SIG-M5 treated with dmso at 0.1 percent for 504 hours (cell line): Measurements from ENCODE around the gene IPO13.

Experiments
- DNase-seq: peaks from one replicate; lab custom pipeline; 2025; ENCODE audit not compliant: unreplicated experiment; lab: John Stamatoyannopoulos, UW

IPO13 gene

DNA sequence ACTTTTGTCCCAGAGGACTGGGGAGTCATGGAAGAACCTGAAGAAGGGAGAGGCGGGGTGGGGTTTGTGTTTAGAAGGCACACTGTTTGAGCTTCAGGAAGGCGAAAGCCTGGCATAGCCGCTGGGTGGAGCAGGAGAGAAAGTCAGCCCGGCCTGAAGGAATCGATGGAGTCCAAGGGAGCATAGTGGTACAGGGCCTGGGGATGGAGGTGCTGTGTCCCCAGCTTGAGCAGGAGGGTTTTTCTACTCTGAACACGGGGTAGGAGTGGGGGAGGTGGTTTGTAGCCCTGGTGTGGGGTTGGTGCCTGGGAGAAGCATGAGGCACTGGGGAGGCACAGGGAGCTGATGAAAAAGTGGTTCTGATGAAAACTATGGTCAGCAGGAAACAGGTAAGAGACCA lies 40.0 kb downstream of the IPO13 start:
- no peak for DNase-seq

DNA sequence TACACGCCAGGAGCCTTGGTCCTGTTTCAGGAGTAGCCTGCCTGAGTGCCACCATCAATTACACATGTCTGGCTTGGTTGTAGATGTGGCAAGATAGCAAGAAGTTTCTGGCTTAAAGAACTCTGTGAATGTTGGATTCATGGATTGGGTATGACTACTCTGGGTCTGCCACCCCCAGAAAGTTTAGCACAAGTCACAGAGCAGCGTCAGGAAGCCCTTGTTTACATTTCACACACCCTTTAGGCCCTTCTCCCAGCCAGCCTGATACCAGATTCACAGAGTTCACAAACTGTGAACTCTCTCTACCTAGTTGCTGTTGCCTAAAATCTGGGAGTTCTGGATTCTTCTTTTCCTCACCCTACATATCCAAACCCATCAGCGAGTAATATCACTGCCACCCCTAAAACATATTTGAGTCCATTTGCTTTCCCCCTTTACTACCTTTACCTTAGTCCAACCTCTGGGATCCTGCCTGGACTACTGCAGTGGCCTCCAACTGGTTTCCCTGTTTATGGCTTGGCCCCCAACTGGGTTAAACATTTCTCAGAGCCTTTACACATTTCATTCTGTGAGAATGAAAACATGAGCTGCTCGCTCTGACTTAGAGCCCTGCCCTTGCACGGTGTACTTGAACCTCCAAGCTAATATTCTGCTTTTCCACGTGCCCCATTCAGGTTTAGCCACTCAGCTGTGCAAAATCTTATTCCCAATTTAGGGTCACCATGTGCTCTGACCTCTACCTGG lies 40.6 kb downstream of the IPO13 start:
- no peak for DNase-seq

DNA sequence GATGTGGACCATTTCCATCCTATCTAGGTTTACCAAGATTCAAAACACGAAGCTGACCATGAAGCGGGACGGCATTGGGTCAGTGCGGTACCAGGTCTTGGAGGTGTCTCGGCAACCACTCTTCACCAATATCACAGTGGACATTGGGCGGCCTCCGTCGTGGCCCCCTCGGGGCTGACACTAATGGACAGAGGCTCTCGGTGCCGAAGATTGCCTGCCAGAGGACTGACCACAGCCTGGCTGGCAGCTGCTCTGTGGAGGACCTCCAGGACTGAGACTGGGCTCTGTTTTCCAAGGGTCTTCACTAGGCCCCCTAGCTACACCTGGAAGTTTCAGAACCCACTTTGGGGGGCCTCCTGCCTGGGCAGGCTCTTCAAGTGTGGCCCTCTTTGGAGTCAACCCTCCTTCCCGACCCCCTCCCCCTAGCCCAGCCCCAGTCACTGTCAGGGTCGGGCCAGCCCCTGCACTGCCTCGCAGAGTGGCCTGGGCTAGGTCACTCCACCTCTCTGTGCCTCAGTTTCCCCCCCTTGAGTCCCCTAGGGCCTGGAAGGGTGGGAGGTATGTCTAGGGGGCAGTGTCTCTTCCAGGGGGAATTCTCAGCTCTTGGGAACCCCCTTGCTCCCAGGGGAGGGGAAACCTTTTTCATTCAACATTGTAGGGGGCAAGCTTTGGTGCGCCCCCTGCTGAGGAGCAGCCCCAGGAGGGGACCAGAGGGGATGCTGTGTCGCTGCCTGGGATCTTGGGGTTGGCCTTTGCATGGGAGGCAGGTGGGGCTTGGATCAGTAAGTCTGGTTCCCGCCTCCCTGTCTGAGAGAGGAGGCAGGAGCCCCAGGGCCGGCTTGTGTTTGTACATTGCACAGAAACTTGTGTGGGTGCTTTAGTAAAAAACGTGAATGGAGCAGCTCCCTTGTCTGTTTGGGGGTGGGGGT lies 43.8 kb downstream of the IPO13 start:
- DNase-seq, result no peak

DNA sequence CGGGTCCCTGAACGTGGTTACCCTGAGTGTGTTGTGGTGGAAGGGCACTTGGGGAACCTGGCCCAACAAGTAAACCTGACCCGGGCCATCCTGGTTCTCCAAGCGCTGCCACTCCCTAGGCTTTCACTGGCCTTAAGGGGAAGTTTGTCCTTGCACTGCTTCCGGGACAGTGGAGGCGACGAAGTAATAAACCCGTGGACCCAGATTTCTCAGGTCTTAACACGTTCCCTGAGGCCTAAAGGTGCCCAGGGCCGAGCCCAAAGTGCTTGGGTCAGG lies 44.4 kb downstream of the IPO13 start:
- no peak for DNase-seq

DNA sequence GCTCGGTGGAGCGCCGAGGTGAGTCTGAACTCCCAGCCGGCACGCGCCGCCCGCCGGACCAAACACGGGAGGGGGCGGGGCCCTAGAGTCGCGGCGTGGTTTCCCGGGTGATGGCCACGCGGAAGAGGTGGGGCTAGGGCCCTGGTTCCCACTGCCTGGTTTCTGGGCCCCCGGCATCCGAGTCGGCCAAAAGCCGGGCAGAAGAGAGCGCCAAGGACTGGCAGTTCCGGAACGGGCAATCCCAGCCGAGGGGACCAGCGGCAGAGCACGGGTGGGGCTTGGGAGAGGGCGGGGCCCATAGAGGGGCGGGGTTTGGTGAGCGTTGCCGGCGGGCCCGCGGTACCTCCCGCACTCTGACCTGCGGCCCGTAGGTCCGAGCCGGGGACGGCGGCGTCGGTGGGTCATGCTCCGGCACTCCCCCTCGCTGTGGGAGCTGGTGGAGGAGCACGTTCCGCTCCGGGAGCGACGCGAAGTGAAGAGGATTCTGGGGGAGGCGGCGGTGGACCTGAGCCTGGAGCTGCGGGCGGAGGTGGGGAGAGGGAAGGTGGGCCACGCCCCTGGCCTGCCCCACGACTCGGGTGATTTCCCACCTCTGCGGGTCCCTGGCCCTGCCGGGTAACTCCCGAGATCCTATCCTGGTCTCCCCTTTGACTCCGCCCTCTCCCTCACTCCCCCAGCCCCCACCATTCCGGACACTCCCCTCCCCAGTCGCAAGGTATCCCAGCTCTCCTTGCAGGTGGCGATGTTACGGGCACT lies 44.9 kb downstream of the IPO13 start, which contains the start of gene CCDC24:
TSS of gene CCDC24 (plus strand) at position 124 of the 756 bp plus-strand sequence. CDS start at position 404, 280 bp downstream.
- peak; percentile 83 for DNase-seq

DNA sequence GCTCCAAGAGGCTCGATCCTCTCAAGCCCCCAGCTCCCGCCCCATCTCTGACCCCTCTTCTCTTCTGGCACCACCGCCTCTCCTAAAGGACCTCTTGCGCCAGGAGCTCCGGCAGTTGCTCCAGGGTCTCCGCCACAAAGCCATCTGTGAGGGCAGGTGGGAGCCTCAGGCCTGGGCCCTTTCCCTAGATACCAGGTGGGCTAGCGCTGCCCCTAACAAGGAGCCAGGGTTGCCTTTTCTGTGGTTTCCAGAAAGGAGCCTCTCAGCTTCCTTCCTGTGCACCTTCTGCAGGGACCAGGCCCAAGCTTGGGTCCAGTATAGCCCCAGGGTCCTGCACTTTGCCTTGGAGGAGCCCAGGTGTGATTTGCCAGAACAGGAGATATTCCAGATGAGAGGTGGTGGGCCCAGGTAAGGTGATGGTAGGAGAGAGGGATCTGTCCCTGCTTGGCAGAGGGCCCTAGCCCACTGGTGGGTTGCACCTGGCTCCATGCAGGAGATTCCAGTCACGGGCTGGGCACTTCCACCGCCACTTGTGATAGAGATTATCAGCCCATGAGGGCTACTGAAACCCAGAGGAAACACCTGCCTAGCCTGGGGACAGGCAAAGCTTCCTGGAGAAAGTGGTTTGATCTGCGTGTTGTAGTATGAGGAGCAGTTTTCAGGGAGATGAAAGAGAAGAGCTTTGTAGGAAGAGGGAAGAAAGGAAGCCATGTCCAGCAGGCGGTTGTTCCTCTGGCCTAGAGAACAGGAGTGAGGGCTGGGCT lies 45.7 kb downstream of the IPO13 start:
- DNase-seq, result no peak

DNA sequence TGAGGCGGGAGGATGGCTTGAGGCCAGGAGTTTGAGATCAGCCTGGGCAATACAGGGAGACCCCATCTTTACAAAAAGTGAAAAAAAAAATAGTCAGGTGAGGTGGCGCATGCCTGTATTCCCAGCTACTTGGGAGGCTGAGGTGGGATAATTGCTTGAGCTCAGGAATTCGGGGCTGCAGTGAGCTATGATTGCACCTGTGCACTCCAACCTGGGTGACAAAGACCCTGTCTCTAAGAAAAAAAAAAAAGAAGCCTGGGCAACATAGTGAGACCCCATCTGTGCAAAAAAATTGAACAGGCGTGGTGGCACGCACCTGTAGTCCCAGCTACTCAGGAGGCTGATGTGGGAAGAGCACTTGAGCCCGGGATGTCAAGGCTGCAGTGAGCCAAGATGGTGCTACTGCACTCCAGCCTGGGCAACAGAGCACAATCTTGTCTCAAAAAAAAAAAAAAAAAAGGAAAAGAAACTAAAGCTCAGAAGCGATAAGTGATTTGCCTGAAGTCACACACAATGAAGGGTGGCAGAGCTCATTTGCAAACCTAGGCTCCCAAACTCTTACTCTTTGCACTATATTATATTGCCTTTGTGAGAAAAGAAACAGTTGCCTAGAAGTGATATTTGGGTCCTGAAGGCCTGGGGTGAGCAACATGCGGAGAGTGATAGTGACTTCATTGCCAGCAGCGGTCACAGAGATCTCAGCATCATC lies 46.6 kb downstream of the IPO13 start:
- DNase-seq, result no peak

DNA sequence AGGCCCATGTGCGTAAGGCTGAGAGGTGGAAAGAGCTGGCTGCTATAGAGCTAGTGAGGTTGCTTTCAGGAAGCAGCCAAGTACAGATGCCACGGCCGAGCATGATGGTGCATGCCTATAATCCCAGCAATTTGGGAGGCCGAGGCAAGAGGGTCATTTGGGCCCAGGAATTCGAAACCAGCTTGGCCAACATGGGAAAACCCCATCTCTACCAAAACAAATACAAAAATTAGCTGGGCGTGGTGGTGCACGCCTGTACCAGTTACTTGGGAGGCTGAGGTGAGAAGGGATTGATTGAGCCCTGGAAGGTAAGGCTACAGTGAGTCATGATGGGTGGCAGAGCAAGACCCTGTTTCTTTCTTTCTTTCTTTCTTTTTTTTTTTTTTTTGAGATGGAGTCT lies 47.3 kb downstream of the IPO13 start:
- DNase-seq, result no peak

DNA sequence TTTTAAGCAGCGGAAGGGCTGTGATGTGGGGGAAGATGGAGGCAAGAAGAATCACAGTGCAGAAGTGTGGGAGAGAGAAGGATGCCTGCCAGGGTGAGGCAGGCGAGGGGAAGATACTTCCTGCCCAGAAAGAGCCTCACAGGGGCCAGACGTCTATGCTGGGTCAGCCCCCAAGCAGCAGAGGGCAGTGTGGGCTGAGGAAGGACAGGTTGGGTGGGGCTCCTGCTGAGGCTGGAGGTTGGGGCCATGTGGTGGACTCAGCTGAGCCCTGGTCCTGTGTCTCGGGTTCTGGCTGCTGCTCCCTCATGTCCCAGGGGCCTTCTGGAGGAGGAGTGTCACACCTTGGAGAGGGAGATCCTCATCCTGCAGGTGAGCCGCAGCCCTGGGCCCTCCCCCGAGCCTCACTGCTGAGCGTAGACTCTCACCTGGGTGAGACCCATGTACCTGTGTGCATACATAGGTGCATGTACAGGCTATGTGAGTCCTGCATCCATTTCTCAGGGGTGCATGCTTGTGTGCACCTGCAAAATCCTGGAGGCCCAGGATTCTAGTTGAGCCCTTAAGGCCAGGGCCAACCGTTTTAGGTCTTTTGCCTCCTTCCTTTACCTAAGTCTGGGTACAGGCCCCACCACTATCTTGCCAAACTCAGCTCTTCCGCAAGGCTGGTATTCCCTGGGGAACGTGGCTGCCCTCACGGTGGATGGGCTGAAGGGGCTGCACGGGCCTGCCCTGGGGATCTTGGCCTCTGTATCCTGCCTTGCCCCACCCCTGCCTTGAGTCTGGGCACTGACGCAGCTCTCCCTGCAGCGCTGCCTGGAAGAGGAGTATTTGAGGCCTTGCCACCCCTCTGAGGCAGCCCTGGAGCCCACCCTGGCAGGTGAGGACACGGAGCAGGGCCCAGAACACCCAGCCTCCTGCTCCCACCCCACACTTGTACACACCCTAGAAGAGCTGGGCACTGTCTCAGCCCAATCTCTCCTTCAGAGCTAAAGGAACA lies 48.3 kb downstream of the IPO13 start:
- peak; percentile 19 for DNase-seq

DNA sequence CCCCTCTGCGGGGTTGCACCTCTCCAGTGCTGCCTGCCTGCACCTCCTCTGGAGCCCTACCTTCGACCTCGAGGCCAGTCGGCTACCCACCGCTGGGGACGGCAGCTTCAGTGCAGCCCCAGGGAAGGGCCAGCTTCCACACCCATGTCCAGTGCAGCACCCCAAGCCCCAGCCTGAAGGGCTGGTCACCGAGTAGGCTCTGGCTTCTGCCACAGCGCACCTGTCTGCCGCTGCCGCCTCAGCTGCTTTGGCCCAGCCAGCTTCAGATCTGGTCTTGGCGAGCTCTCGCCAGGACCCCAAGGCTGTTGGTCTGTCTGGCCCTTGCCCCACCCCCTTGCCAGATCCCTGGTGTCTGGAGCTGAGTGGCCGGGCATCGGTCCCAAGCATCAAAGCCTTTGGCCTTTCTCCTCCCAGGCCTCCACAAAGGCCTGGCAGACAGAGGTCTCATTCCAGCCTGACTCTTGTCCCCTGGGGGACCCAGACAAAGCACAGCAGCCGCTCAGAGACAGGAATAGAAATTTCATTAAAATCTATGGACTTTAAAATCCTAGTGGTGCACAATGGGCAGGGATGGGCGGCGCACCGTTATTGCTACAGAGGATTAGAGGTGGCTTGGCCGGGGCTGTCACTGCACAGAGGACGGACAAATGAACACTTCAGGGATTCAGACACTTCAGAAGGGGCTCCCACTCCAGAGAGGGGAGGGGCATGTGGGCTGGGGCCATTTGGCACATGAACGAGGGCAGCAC lies 49.4 kb downstream of the IPO13 start:
- DNase-seq, result no peak

DNA sequence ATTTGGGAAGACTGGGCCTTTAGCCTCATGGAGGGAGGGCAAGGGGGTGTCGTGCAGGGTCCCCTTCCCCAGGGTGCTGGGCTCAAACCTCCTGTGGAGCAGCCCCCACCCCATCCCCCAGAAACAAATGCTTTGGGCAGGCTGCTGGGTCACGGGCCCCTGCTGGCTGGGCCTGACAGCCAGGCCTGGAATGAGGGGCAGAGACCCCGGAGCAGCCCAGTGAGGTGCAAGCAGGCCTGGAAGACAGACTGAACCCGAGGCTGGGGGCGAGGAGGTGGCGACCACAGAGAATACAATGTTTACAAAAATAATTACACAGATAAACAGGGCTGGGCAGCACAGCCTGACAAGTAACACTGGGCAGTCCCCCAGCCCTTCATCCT lies 50.0 kb downstream of the IPO13 start:
- no peak for DNase-seq

DNA sequence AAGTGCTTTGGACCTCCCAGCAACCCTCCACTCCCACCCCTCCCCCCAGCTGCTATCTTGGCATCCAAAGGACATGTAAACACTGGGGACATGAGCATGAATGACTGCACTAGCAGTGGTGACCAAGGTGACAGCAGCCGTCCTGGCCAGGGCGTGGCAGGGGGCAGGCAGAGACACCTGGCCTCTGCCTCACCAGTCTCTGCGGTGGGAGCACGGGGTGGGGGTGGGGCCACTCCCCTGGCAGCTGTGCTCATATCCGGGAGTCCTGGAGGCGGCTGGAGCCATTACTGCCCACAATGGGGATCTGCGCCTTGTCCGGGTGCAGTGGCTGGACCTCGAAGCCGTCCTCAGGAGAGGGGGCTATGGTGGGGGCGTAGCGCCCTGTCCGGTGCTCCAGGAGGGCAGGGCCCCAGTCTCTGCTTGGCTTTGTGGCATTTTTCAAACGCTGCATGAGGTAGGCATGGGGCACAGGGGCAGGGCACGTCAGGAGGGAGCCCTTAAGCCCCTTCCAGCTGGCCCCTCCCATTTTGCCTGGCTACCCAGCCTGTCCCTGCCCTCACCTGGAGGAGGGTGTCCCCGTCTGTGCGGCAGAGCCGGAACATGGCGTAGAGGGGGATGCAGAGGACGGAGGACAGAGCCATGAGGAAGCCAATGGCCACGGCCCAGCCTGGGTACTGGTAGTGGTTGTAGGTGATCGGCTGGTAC lies 50.7 kb downstream of the IPO13 start:
- no peak for DNase-seq

DNA sequence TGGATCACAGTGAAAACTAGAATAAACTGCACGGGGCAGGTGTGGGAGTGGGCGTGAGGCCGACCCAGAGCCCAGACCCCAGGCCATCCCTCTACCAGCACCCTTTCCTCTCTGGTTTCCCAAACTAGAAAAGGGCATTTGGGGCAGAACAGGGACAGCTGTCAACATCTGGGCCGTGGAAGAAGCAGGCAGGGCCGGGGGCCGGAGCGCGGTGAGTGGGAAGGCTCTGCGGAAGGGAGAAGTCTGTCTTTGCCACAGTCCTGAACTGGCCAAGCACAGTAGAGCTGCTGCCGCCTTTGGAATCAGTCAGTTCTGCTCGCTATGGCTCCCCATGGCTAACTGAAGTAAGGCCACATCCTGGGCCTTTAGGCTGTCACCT lies 51.2 kb downstream of the IPO13 start:
- no peak for DNase-seq

DNA sequence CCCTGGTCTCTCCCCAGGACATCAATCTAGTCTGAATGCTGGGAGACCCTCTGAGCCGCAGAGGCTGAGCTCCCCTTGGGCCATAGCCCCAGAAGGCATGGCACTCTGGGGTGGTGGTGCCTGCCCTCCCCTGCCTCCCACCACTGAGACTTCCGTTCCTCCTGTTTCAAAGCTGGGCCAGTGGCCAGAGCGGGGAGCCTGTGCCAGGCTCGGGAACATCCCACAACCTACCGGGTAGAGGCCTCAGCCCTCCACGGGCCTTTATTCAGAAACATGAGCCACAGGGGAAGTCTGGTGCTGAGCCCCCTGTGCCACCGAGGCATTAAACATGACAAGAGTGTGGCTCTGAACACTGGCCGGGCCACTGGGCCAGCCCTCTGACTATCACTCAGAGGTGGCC lies 52.7 kb downstream of the IPO13 start:
- DNase-seq, result no peak

DNA sequence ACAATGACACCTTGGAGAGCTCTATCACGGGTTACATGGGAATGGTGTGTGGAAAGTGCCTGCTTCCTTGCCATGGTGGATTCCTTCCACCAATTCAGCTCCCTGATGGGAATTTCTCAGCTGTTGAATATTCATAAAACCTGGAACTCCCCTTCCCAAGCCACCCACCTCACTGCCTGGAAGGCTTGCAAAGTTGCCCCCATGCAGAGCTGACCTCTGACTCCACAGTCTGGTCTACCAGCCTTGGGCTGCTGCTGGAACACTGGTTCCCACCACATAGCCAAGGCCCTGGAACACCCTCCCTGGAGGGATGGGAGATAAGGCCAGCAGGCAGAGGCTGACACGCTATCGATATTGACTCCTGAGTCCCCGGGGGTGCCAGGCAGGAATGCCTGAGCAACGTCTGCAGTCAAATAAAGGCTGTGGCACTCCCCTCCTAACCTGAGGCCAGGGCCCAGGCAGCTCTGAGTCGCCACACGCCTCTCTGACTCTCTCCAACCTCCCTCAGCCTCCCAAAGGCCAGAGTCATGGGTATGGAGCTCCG lies 53.4 kb downstream of the IPO13 start:
- DNase-seq, result no peak

DNA sequence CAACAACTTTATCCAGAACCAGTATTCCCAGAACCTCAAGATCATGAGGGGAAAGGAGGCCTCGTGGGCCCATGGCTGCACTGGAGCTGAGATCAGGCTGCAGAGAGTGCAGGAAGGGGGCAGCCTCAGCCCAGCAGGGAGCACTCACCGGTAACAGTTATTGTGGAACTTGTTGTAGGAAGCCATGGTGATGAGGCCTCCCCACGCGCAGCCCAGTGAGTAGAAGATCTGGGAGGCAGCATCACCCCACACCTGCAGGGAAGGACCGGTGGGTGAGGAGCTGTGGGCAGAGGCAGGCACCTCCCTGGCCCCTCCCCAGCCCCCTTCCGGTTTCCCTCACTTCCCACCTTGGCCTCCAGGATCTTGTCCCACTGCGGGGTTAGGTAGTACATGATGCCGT lies 55.4 kb downstream of the IPO13 start:
- no peak for DNase-seq

DNA sequence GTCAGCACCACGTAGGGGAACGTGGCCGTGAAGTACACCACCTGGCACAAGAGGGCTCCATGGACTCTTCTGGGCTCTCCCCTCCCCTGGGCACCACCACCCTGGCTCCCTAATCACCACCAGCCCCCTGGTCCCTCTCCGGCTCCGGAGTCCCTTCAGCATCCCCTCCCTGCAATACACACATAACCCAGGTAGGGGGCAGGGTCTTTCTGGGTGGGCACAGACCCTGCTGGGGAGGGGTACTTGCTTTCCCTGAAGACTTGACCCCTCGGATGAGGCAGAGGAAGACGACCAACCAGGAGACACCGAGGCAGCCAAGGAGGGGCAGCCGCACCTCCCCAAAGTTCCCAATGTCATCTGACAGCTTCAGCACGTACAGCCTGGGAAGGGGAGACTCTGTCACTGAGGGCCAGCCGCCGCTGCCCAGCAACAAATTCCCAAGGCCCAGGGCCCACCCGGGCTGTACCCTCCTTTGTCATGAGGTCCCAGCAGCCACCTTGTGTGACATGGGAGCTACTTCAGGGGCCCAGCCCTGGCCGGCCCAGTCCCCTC lies 55.9 kb downstream of the IPO13 start:
- DNase-seq, result no peak
